DND-41 (cell line): ENCODE results near the gene MOXD1.

ENCODE experiments used
- CTCF ChIP-seq: IDR thresholded peaks from 2 replicates; pipeline ENCODE4 v1.5.1; 2012; ENCODE audit warnings: borderline replicate concordance, low read length, moderate library complexity, mild to moderate bottlenecking; ENCODE audit not compliant: poor library complexity, severe bottlenecking; ENCODE audit errors: extremely low read depth
- EZH2 ChIP-seq: IDR thresholded peaks from 3 replicates; pipeline ENCODE4 v1.6.1; 2012; ENCODE audit warnings: borderline replicate concordance, low read depth, mild to moderate bottlenecking, moderate library complexity, low read length, inconsistent platforms; ENCODE audit not compliant: severe bottlenecking

- TF ChIP-seq CTCF (no peak), EZH2 (no peak)
Measured at GRCh38 chr6:132253211-132253610, 148.1 kb downstream of the MOXD1 start.
